GM23338 (cell line): ENCODE results near the gene ARHGEF11. TPM values are rescaled to one million over a fixed set of nuclear protein-coding genes. Genes with fewer than 3 reads are reported as not detected.

Experiments
- ATAC-seq: fragments of 200-7000 bp; cut with Tn5 transposase; 3 replicates; pipeline ENCODE4 v1.9.1; 2020
- DNase-seq: peaks from one replicate; pipeline ENCODE4 v3.0.0-alpha.2; 2015; ENCODE audit warnings: low spot score
- H2AFZ ChIP-seq: fragments of 200-600 bp; sonication (generic); 2 replicates; pipeline ENCODE4 v1.8.0; 2016; ENCODE audit warnings: antibody characterized with exemption, mild to moderate bottlenecking, moderate library complexity
- H3F3A ChIP-seq: fragments of 200-600 bp; sonication (generic); replicated peaks from 2 replicates; pipeline ENCODE4 v1.8.0; 2017; ENCODE audit warnings: antibody characterized with exemption, mixed run types, low read depth
- H3K27ac ChIP-seq: fragments of 200-600 bp; sonication (generic); 2 replicates; pipeline ENCODE4 v1.6.1; 2016; ENCODE audit warnings: low read depth
- H3K27me3 ChIP-seq: fragments of 200-600 bp; sonication (generic); 2 replicates; pipeline ENCODE4 v1.8.0; 2016; ENCODE audit warnings: mild to moderate bottlenecking, mixed run types, moderate library complexity; ENCODE audit not compliant: insufficient read depth
- H3K36me3 ChIP-seq: fragments of 200-600 bp; sonication (generic); 2 replicates; pipeline ENCODE4 v1.8.0; 2016; ENCODE audit warnings: mild to moderate bottlenecking; ENCODE audit not compliant: insufficient read depth
- H3K4me1 ChIP-seq: fragments of 200-600 bp; sonication (generic); 2 replicates; pipeline ENCODE4 v1.8.0; 2016; ENCODE audit warnings: mild to moderate bottlenecking, moderate library complexity; ENCODE audit not compliant: insufficient read depth
- H3K4me2 ChIP-seq: fragments of 200-600 bp; sonication (generic); 2 replicates; pipeline ENCODE4 v1.7.1; 2017; ENCODE audit warnings: mixed run types
- H3K4me3 ChIP-seq: fragments of 200-600 bp; sonication (generic); 2 replicates; pipeline ENCODE4 v1.6.1; 2016; ENCODE audit warnings: mixed run types
- H3K79me2 ChIP-seq: fragments of 200-600 bp; sonication (generic); replicated peaks from 2 replicates; pipeline ENCODE4 v1.8.0; 2017; ENCODE audit warnings: mild to moderate bottlenecking; ENCODE audit not compliant: insufficient read depth
- H3K9me2 ChIP-seq: fragments of 200-600 bp; sonication (generic); 2 replicates; pipeline ENCODE4 v1.8.0; 2017; ENCODE audit not compliant: insufficient read depth
- H4K20me1 ChIP-seq: fragments of 200-600 bp; sonication (generic); replicated peaks from 2 replicates; pipeline ENCODE4 v1.8.0; 2017; ENCODE audit warnings: mild to moderate bottlenecking; ENCODE audit not compliant: insufficient read depth
- H3K27ac Mint-ChIP-seq: 2 replicates; pipeline ENCODE4 v1.8.0; 2020; ENCODE audit warnings: inconsistent platforms, mild to moderate bottlenecking, moderate library complexity, mixed read lengths
- H3K27me3 Mint-ChIP-seq: 3 replicates; pipeline ENCODE4 v1.8.0; 2022; ENCODE audit warnings: low read depth, mild to moderate bottlenecking, moderate library complexity, mixed read lengths, inconsistent platforms; ENCODE audit not compliant: insufficient read depth, poor library complexity
- H3K36me3 Mint-ChIP-seq: 3 replicates; pipeline ENCODE4 v1.8.0; 2021; ENCODE audit warnings: low read depth, mild to moderate bottlenecking, inconsistent platforms, moderate library complexity, mixed read lengths
- H3K4me1 Mint-ChIP-seq: 3 replicates; pipeline ENCODE4 v1.8.0; 2020; ENCODE audit warnings: mild to moderate bottlenecking, inconsistent platforms, mixed read lengths
- H3K4me3 Mint-ChIP-seq: 3 replicates; pipeline ENCODE4 v1.8.0; 2021; ENCODE audit warnings: moderate library complexity, mild to moderate bottlenecking, inconsistent platforms, mixed read lengths
- H3K9me3 Mint-ChIP-seq: 3 replicates; pipeline ENCODE4 v1.8.0; 2020; ENCODE audit warnings: moderate library complexity, mild to moderate bottlenecking, inconsistent platforms, mixed read lengths
- EZH2 ChIP-seq: fragments of 200-600 bp; sonication (generic); IDR thresholded peaks from one replicate; pipeline ENCODE4 v1.8.0; 2017; ENCODE audit warnings: antibody characterized with exemption, mild to moderate bottlenecking, low read depth; ENCODE audit not compliant: unreplicated experiment
- EZH2phosphoT487 ChIP-seq: fragments of 200-600 bp; sonication (generic); IDR thresholded peaks from one replicate; pipeline ENCODE4 v1.8.1; 2018; ENCODE audit warnings: antibody characterized with exemption; ENCODE audit not compliant: unreplicated experiment
- JUNB ChIP-seq: IDR thresholded peaks from one replicate; pipeline ENCODE4 v1.6.1; 2016; ENCODE audit warnings: antibody characterized with exemption; ENCODE audit not compliant: unreplicated experiment
- POLR2AphosphoS5 ChIP-seq: IDR thresholded peaks from 2 replicates; pipeline ENCODE4 v1.6.1; 2016; ENCODE audit warnings: antibody characterized with exemption, low read depth
- STAT1 ChIP-seq: IDR thresholded peaks from one replicate; pipeline ENCODE4 v1.6.1; 2016; ENCODE audit warnings: antibody characterized with exemption; ENCODE audit not compliant: unreplicated experiment
- ZNF114 ChIP-seq: fragments of 250-450 bp; sonication (Bioruptor Pico); IDR thresholded peaks from 2 replicates; pipeline ENCODE4 v1.5.0; 2020; ENCODE audit warnings: mild to moderate bottlenecking, moderate library complexity
- ZNF331 ChIP-seq: fragments of 250-450 bp; sonication (Bioruptor Pico); IDR thresholded peaks from 2 replicates; pipeline ENCODE4 v1.5.0; 2020; ENCODE audit warnings: low read depth, mild to moderate bottlenecking, moderate library complexity
- ZNF462 ChIP-seq: fragments of 250-450 bp; sonication (Bioruptor Pico); IDR thresholded peaks from 2 replicates; pipeline ENCODE4 v1.5.0; 2020; ENCODE audit warnings: mild to moderate bottlenecking, moderate library complexity
- polyA plus RNA-seq: library from polyadenylated mRNA; unstranded; fragments of >200 nt; fragmentation: Nextera tagmentation; extraction: Ambion mirVana; gene quantifications from 2 replicates; pipeline ENCODE4 v1.2.1, GENCODE V29; 2016
- total RNA-seq: library from RNA; depleted of rRNA; stranded (reverse); fragments of >200 nt; shearing (Covaris generic); gene quantifications from 2 replicates; pipeline ENCODE4 v1.2.3, GENCODE V29; 2014
- TF ChIP-seq, protein P1 (sequence below), 2 experiments: fragments of 200-600 bp in 1 of 2; sonication (generic) in 1 of 2; conservative IDR thresholded peaks; 2 replicates each; pipeline versions ENCODE4 v1.5.1 to v1.6.1; 2016 to 2017; ENCODE audit warnings: antibody characterized with exemption in 2 of 2, low read depth in 2 of 2, mild to moderate bottlenecking in 2 of 2, moderate library complexity in 1 of 2

ARHGEF11 gene
- total and polyA plus RNA-seq, 2 experiments from 2014 or later = 12.3 to 33.7 TPM

- DNase-seq (no peak), ATAC-seq (no peak)
- Histone ChIP-seq H3K27me3 (no peaks in the 10 kb centered on the region), H3F3A (no peaks in the 10 kb centered on the region), H3K9me2 (no peaks in the 10 kb centered on the region), H2AFZ (no peak overlapping the region), H3K4me3 (no peak overlapping the region), H4K20me1 (no peaks in the 10 kb centered on the region; the same call in 1 of the 2 replicates), H3K4me1 (no peaks in the 10 kb centered on the region), H3K27ac (no peak overlapping the region), H3K4me2 (no peak overlapping the region), H3K79me2 (no peaks in the 10 kb centered on the region), H3K36me3 (peaks cover 6% of the 10 kb centered on the region)
- Mint-ChIP-seq H3K4me1 (peaks cover 3% of the 10 kb centered on the region; the same call in 1 of the 3 replicates), H3K9me3 (no peaks in the 10 kb centered on the region), H3K27ac (no peak overlapping the region), H3K27me3 (peaks cover 18% of the 10 kb centered on the region), H3K36me3 (peaks cover 66% of the 10 kb centered on the region), H3K4me3 (no peak overlapping the region)
- TF ChIP-seq, protein P1, sequence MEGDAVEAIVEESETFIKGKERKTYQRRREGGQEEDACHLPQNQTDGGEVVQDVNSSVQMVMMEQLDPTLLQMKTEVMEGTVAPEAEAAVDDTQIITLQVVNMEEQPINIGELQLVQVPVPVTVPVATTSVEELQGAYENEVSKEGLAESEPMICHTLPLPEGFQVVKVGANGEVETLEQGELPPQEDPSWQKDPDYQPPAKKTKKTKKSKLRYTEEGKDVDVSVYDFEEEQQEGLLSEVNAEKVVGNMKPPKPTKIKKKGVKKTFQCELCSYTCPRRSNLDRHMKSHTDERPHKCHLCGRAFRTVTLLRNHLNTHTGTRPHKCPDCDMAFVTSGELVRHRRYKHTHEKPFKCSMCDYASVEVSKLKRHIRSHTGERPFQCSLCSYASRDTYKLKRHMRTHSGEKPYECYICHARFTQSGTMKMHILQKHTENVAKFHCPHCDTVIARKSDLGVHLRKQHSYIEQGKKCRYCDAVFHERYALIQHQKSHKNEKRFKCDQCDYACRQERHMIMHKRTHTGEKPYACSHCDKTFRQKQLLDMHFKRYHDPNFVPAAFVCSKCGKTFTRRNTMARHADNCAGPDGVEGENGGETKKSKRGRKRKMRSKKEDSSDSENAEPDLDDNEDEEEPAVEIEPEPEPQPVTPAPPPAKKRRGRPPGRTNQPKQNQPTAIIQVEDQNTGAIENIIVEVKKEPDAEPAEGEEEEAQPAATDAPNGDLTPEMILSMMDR (conservative IDR thresholded peaks at IDR 0.05; ENCODE audit: low read depth in 2 of 2) = no peak
- TF ChIP-seq POLR2AphosphoS5 (no peak), EZH2phosphoT487 (no peak), JUNB (no peak), STAT1 (no peak), ZNF462 (CRISPR knock-in tag) (no peak), ZNF331 (CRISPR knock-in tag) (no peak), ZNF114 (CRISPR knock-in tag) (no peak), EZH2 (no peak)
These were observed 103.4 kb downstream of the ARHGEF11 start for GRCh38 chr1:156942176-156942575.
